Heart right ventricle (tissue), 16 donors: ENCODE data around the gene KRT81. TPM values are rescaled to one million over a fixed set of nuclear protein-coding genes. Genes with fewer than 3 reads are reported as not detected.

Experiments
- ATAC-seq, 8 donors: fragments of 200-7000 bp; cut with Tn5 transposase; one replicate each; pipeline ENCODE4 v1.9.1; 2020; ENCODE audit warnings: mild to moderate bottlenecking in 8 of 8, moderate library complexity in 8 of 8, moderate number of reproducible peaks in 1 of 8
- DNase-seq, 2 donors: peaks; one replicate each; pipeline ENCODE4 v3.0.0-alpha.2; 2020
- H3K27ac ChIP-seq, 10 donors: fragments of 200-600 bp; sonication (generic) in 2 of 10; one replicate each; pipeline versions ENCODE4 v1.5.0 to v1.8.0; 2020 to 2022; ENCODE audit warnings: mild to moderate bottlenecking in 3 of 10
- H3K27me3 ChIP-seq, 7 donors: fragments of 200-600 bp; one replicate each; pipeline ENCODE4 v1.8.0; 2021 to 2022; ENCODE audit warnings: mild to moderate bottlenecking in 2 of 7
- H3K36me3 ChIP-seq, 9 donors: fragments of 200-600 bp; sonication (generic) in 1 of 9; one replicate each; pipeline versions ENCODE4 v1.5.0 to v1.8.0; 2020 to 2022; ENCODE audit warnings: mild to moderate bottlenecking in 2 of 9
- H3K4me1 ChIP-seq, 9 donors: fragments of 200-600 bp; sonication (generic) in 1 of 9; one replicate each; pipeline versions ENCODE4 v1.5.0 to v1.8.0; 2020 to 2022; ENCODE audit warnings: mild to moderate bottlenecking in 4 of 9
- H3K4me3 ChIP-seq, 10 donors: fragments of 200-600 bp; sonication (generic) in 2 of 10; one replicate each; pipeline versions ENCODE4 v1.5.0 to v1.8.0; 2020 to 2022; ENCODE audit warnings: mild to moderate bottlenecking in 7 of 10, moderate library complexity in 2 of 10
- H3K9me3 ChIP-seq, 11 donors: fragments of 200-600 bp in 10 of 11; sonication (generic) in 2 of 11; one replicate each; pipeline versions ENCODE4 v1.5.0 to v1.8.0; 2013 to 2022; ENCODE audit warnings: mild to moderate bottlenecking in 2 of 11, control low read depth in 1 of 11, moderate library complexity in 1 of 11
- WGBS, 2 donors: extraction: QIAGEN DNeasy Blood & Tissue Kit; methylation state at CpG; one replicate each; pipeline ENCODE4 v1.1.7; 2013; ENCODE audit warnings: inconsistent platforms in 1 of 2; 5-methylcytosine and 5-hydroxymethylcytosine counted together
- intact Hi-C, 10 donors: fragments of 100-400 bp; cut with DNase I; formaldehyde crosslinking; loops; one replicate each; pipeline versions ENCODE4 v1.11.1 to v1.14.2; 2022
- polyA plus RNA-seq, 2 donors: library from polyadenylated mRNA; stranded (reverse); fragments of 200-250 nt; gene quantifications; one replicate each; pipeline ENCODE4 v1.2.3, GENCODE V29; 2013
- total RNA-seq, 10 donors: library from RNA; stranded (reverse); fragmentation: NEBNext Ultra II Directional in 3 of 10; extraction: Animal tissue kit (Norgen Biotek cat#: 25700) in 3 of 10; gene quantifications; one replicate each; pipeline versions ENCODE4 v1.2.1 to v1.2.4, GENCODE V29; 2021 to 2023
- TF ChIP-seq, protein P1 (sequence below), 9 donors: fragments of 200-600 bp; sonication (generic) in 2 of 9; IDR thresholded peaks; one replicate each; pipeline versions ENCODE4 v1.5.0 to v1.8.0; 2021 to 2022; ENCODE audit warnings: antibody characterized with exemption in 9 of 9, mild to moderate bottlenecking in 5 of 9, moderate library complexity in 1 of 9
- donor health status: Arrhythmogenic right ventricular cardiomyopathy.
- donor health status: ischemic (EF 13 %, LVEDD 7.1; RV severe dilation, severe dysfunction).
- donor health status: healthy with polysubstance abuse.
- donor health status: DM: no; HTN: yes; CAD: no.
- donor health status: DM: no; HTN: no; CAD: no.
- donor health status: ischemic (EF 25% LVEDD 6.9; RV normal size, moderate dysfunction).
- donor health status: ischemic (EF 25% LVEDD 5.7; RV mildly dilated, moderate dysfunction).
- donor health status: healthy.
- donor health status: DM: yes; HTN: yes; CAD: no.
- donor health status: Ischemic cardiomyopathy.
- donor health status: ischemic (EF 35%, LVEDD 5.7; RV mildly dilated, moderate dysfunction).
- donor health status: nonischemic (EF 11% LVEDD 7.7; RV severe dilation, severe dysfunction).
- donor health status: DM: yes; HTN: yes; CAD: no.
- donor health status: PGD.
- donor health status: ischemic (EF 29% LVEDD 5.4; RV normal size, mild dysfunction).
- donor health status: nonischemic (EF 23%, LVEDD 6.1; RV moderate dilation, normal function).

The KRT81 gene
- total and polyA plus RNA-seq, 12 donors: not detected

GRCh38 chr12:52267266-52267665 is 24.1 kb downstream of the KRT81 start:
- H3K4me3 ChIP-seq: no peak overlapping the region
- DNase-seq (no peak), ATAC-seq (no peak)
- 97 to 98% methylated on average over 3 of the region's 3 CpGs for WGBS, 2 donors
- peaks cover 0 to 33% (median 9%) of the 10 kb centered on the region in 7 donors for H3K27me3 ChIP-seq
- intact Hi-C loops: no loop called here
- no peak overlapping the region for H3K27ac ChIP-seq
- no peaks in the 10 kb centered on the region for H3K4me1 ChIP-seq
- H3K9me3 ChIP-seq: no peaks in the 10 kb centered on the region
- H3K36me3 ChIP-seq: no peaks in the 10 kb centered on the region
- TF ChIP-seq, protein P1, sequence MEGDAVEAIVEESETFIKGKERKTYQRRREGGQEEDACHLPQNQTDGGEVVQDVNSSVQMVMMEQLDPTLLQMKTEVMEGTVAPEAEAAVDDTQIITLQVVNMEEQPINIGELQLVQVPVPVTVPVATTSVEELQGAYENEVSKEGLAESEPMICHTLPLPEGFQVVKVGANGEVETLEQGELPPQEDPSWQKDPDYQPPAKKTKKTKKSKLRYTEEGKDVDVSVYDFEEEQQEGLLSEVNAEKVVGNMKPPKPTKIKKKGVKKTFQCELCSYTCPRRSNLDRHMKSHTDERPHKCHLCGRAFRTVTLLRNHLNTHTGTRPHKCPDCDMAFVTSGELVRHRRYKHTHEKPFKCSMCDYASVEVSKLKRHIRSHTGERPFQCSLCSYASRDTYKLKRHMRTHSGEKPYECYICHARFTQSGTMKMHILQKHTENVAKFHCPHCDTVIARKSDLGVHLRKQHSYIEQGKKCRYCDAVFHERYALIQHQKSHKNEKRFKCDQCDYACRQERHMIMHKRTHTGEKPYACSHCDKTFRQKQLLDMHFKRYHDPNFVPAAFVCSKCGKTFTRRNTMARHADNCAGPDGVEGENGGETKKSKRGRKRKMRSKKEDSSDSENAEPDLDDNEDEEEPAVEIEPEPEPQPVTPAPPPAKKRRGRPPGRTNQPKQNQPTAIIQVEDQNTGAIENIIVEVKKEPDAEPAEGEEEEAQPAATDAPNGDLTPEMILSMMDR (IDR thresholded peaks at IDR 0.05): no peak

- Histone ChIP-seq H3K27me3 (peaks cover 0 to 40% (median 17%) of the 10 kb centered on the region in 7 donors), H3K4me3 (no peak overlapping the region), H3K27ac (no peak overlapping the region), H3K4me1 (no peaks in the 10 kb centered on the region), H3K36me3 (no peaks in the 10 kb centered on the region), H3K9me3 (no peaks in the 10 kb centered on the region)
- 66% methylated on average over 2 of the region's 2 CpGs for WGBS, 2 donors
- TF ChIP-seq, protein P1 (IDR thresholded peaks at IDR 0.05): no peak
- peak in 1 of 8 donors; percentile 56 for ATAC-seq
- intact Hi-C loops: no loop called here
- no peak for DNase-seq
These were observed 24.8 kb downstream of the KRT81 start for GRCh38 chr12:52266514-52266913.

DNA sequence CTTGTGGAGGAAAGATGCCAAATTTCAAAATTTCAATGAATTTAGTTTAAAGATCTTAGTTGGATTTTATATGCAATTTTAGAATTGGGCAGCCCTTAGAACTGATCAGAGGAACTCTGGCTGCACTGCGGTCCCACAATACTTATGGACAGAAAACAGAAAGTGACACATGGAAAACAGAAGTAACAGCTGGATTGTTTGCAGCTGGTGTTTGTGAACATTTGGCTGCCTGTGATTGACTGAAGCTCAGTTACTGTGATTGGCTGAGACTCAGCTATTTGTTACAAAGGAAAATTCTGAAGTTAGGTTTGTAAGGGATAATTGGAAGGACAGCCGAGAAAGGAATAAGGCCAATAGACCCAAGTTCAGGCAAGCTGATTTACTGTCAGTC is 26.9 kb downstream of the KRT81 start:
- intact Hi-C loops: no loop called here
- no peaks in the 10 kb centered on the region for H3K9me3 ChIP-seq
- no peaks in the 10 kb centered on the region for H3K36me3 ChIP-seq
- H3K27me3 ChIP-seq: peaks cover 0 to 43% (median 23%) of the 10 kb centered on the region in 7 donors
- H3K27ac ChIP-seq: no peak overlapping the region
- H3K4me3 ChIP-seq: no peak overlapping the region
- TF ChIP-seq, protein P1 (IDR thresholded peaks at IDR 0.05): no peak
- 69 to 78% methylated on average over 2 of the region's 2 CpGs for WGBS, 2 donors
- ATAC-seq (no peak), DNase-seq (no peak)
- H3K4me1 ChIP-seq: no peaks in the 10 kb centered on the region

DNA sequence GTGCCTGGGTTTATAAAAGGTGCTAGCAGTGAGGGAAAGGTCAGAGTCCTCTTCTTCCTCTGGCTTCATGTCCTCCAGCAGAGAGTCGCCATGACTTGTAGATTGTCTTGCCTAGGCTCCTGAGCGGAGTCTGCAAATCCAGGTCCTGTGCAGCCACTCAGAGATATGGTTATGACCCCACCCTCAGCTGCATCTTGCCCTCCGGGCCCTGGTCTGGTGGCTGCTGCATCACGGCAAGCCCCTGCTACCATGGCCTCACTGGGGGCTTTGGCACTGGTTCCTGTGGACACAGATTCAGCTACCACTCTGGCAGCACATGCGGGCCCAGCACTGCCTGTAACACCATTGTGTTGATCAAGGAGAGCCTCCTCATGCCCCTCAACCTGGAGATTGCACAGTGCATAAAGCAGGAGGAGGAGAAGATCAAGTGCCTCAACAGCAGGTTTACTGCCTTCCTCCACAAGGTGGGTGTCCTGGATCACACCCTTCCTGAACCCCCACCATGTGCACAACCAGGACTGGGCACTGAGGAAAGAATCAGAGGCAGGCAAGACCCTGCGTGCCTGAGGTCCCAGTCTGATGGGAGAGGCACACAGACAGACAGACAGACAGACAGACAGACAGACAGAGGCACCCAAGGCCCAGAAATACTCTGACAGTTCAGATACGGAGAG is 27.4 kb downstream of the KRT81 start:
- H3K4me3 ChIP-seq: no peak overlapping the region
- intact Hi-C loops: no loop called here
- WGBS, 2 donors: 80 to 88% methylated on average over 7 of the region's 7 CpGs
- no peaks in the 10 kb centered on the region for H3K36me3 ChIP-seq
- H3K27me3 ChIP-seq: peaks cover 1 to 46% (median 29%) of the 10 kb centered on the region in 7 donors
- no peak for DNase-seq
- peaks cover 0 to under 1% (median 0%) of the 10 kb centered on the region in 9 donors for H3K4me1 ChIP-seq
- H3K9me3 ChIP-seq: no peaks in the 10 kb centered on the region
- ATAC-seq: no peak
- no peak overlapping the region for H3K27ac ChIP-seq
- TF ChIP-seq, protein P1 (IDR thresholded peaks at IDR 0.05): no peak
